Measurements from ENCODE around the gene STAC.
"Not testable (repeated sequence)": the region's sequence is repeated elsewhere in the genome, so short reads cannot be mapped to it uniquely, and the experiment has no call there.

STAC gene

DNA sequence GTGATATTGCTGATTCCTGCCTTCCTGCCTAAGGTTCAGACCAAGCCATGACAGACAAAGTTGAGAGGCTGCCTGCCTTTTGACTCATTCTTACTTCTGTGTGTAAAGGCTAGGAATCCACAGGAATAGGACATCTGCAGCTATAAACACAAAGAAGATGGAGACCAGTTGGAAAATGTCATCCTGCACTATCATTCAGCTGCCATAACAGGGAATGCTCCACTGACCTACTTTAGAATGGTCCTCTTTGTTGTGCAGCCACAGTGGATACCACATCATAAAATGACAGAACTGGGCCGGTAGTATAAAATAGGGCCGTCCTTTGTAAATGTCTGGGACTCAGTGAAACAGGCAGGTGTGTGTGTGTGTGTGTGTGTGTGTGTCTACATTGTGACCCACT, 75.1 kb downstream of the STAC start:
- TF ChIP-seq, protein P1, sequence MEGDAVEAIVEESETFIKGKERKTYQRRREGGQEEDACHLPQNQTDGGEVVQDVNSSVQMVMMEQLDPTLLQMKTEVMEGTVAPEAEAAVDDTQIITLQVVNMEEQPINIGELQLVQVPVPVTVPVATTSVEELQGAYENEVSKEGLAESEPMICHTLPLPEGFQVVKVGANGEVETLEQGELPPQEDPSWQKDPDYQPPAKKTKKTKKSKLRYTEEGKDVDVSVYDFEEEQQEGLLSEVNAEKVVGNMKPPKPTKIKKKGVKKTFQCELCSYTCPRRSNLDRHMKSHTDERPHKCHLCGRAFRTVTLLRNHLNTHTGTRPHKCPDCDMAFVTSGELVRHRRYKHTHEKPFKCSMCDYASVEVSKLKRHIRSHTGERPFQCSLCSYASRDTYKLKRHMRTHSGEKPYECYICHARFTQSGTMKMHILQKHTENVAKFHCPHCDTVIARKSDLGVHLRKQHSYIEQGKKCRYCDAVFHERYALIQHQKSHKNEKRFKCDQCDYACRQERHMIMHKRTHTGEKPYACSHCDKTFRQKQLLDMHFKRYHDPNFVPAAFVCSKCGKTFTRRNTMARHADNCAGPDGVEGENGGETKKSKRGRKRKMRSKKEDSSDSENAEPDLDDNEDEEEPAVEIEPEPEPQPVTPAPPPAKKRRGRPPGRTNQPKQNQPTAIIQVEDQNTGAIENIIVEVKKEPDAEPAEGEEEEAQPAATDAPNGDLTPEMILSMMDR (IDR thresholded peaks at IDR 0.05; ENCODE audit: insufficient read depth, low read length, missing control alignments), result no peak
- POLR2A ChIA-PET, result no interaction called here
- no peak overlapping the region for H3K4me3 ChIP-seq (ENCODE audit: low read depth, low read length)
- no peak for DNase-seq (ENCODE audit: low read depth, low spot score)
- CTCF ChIA-PET, result no interaction called here

DNA sequence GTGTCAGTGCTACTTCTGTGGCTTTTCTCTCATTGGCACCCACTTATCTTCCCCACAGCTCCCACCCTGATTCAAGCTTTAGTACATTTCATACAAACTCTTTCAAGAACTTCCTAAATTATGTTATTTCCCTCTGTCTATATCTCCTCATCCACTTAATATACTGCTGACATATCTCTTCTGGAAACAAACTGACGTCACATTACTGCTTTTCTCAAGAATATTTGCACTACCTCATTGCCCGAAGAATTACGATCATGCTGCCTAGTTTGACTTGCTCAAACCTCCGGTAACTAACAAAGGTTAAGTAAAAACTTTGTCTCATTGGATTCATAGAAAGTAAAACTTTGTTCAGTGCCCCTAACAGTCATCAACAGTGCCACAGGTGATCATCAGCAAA, 76.5 kb downstream of the STAC start:
- TF ChIP-seq, protein P1 (IDR thresholded peaks at IDR 0.05; ENCODE audit: insufficient read depth, low read length, missing control alignments), result no peak
- DNase-seq (ENCODE audit: low read depth, low spot score), result no peak
- H3K4me3 ChIP-seq (ENCODE audit: low read depth, low read length), result no peak overlapping the region
- ChIA-PET CTCF (no interaction called here), POLR2A (interaction anchor here (0.6 kb wide), 1 partner anchor 19 kb away, joined by 3 read pairs; no protein-coding TSS in a partner anchor)

DNA sequence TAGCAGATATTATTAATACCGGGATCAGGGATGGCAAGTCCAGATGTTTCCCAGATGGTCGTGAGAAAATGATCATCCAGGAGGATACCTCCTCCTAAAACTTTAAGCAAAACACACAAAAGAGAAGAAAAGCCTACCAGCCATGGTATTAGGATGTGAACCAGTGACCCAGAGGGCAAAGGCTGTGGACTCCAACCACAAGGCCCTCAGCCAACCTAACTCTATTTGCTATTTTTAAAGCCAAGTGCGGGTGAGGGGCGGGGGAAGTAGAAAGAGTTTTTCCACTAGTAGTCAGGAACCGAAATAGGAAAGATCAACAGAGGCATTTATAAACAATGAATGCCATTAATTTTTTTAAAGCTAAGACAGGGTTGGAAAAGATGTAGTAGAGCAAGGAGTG, 77.4 kb downstream of the STAC start:
- TF ChIP-seq, protein P1 (IDR thresholded peaks at IDR 0.05; ENCODE audit: insufficient read depth, low read length, missing control alignments), result no peak
- no peak overlapping the region for H3K4me3 ChIP-seq (ENCODE audit: low read depth, low read length)
- POLR2A ChIA-PET, result interaction anchor here (0.6 kb wide), 1 partner anchor 18 kb away, joined by 3 read pairs; no protein-coding TSS in a partner anchor
- CTCF ChIA-PET, result no interaction called here
- DNase-seq (ENCODE audit: low read depth, low spot score), result no peak

DNA sequence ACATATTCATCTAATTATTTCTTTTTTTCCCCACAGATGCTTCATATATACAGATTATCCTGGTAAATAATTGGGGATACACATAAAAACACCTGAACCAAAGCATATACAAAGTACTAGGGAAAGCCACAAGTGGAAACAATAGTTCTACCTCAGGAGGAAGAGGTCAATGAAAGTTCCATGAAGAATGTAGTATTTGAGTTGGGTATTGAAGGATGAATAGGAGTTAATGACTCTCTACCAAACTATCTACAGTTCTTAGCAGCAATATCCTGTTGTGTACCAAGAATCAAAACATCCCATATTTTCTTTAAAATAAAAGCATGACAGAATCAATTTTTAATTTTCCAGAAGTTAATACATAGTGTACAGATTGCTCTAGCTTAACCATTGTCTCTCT, 78.9 kb downstream of the STAC start:
- DNase-seq (ENCODE audit: low read depth, low spot score), result no peak
- TF ChIP-seq, protein P1 (IDR thresholded peaks at IDR 0.05; ENCODE audit: insufficient read depth, low read length, missing control alignments), result no peak
- POLR2A ChIA-PET, result no interaction called here
- CTCF ChIA-PET, result no interaction called here
- no peak overlapping the region for H3K4me3 ChIP-seq (ENCODE audit: low read depth, low read length)

DNA sequence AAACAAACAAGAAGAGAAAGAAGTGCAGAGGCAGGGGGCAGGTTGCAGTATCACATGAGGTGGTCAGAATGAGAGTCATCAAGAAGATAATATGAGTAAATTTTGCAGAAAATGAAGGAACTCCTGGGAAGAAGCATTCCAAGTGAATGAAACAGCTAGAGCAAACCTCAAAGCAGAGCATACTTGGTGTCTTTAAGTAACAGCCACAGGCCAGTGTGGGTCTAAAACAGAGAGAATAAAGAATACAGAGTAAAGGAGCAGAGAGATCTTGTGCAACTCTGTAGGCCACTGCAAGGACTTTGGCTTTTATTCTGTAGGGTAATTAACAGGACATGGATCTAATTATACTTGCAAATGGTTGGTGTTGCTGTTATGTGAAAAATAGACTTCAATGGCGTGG, 81.3 kb downstream of the STAC start:
- H3K4me3 ChIP-seq (ENCODE audit: low read depth, low read length), result no peak overlapping the region
- POLR2A ChIA-PET, result no interaction called here
- peak; percentile 53 for DNase-seq (ENCODE audit: low read depth, low spot score)
- CTCF ChIA-PET, result no interaction called here
- TF ChIP-seq, protein P1 (IDR thresholded peaks at IDR 0.05; ENCODE audit: insufficient read depth, low read length, missing control alignments), result no peak

DNA sequence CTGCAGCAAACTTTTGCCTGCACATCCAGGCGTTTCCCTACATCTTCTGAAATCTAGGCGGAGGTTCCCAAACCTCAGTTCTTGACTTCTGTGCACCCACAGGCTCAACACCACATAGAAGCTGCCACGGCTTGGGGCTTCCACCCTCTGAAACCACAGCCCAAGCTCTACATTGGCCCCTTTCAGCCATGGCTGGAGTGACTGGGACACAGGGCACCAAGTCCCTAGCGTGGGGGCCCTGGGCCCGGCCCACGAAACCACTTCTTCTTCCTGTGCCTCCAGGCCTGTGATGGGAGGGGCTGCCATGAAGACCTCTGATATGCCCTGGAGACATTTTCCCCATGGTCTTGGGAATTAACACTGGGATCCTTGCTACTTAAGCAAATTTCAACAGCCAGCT, 91.7 kb downstream of the STAC start:
- POLR2A ChIA-PET; H3K4me3 ChIP-seq (ENCODE audit: low read depth, low read length); CTCF ChIA-PET; DNase-seq (ENCODE audit: low read depth, low spot score): not testable (repeated sequence)

DNA sequence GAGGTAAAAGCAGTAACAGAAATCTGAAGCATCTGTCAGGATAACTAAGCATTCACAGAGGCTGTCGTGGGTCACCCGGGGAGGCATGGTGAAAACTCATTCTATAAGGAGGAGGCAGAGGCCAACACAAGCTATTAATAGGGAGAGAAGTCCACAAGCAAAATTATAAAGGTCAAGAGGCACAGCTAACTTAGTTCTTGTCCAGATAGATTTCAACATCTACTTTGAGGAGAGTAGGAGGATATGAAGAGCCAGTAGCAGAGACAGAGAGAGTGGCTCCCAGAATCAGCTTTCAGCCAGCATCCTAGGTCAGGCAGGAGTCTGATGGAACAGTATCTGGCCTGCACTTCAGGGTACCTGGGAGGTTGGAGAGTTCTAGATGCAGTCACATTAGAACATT, 95.3 kb downstream of the STAC start:
- ChIA-PET POLR2A (interaction anchor here (0.6 kb wide), 1 partner anchor 18 kb away, joined by 3 read pairs; no protein-coding TSS in a partner anchor), CTCF (no interaction called here)
- no peak for DNase-seq (ENCODE audit: low read depth, low spot score)
- TF ChIP-seq, protein P1 (IDR thresholded peaks at IDR 0.05; ENCODE audit: insufficient read depth, low read length, missing control alignments), result no peak
- H3K4me3 ChIP-seq (ENCODE audit: low read depth, low read length), result no peak overlapping the region
